Measurements from ENCODE around the gene TBC1D14. TPM values are rescaled to one million over a fixed set of nuclear protein-coding genes. Genes with fewer than 3 reads are reported as not detected.

Gene TBC1D14
- total RNA-seq, 1 donor: 34.0 TPM

- no peak for DNase-seq (ENCODE audit: low read depth)
- no peak for TF ChIP-seq CTCF (IDR thresholded peaks at IDR 0.05; ENCODE audit: insufficient read depth, low read length)
- H3K4me3 ChIP-seq (ENCODE audit: low read depth, low read length): no peak overlapping the region
These were observed 36.9 kb downstream of the TBC1D14 start for GRCh38 chr4:6946497-6946896.

- no peak for DNase-seq (ENCODE audit: low read depth)
- no peak for TF ChIP-seq CTCF (IDR thresholded peaks at IDR 0.05; ENCODE audit: insufficient read depth, low read length)
- H3K4me3 ChIP-seq (ENCODE audit: low read depth, low read length): no peak overlapping the region
These were observed 38.5 kb downstream of the TBC1D14 start for GRCh38 chr4:6948134-6948460.

GRCh38 chr4:6951880-6952381 lies 42.3 kb downstream of the TBC1D14 start:
- TF ChIP-seq CTCF (IDR thresholded peaks at IDR 0.05; ENCODE audit: insufficient read depth, low read length): no peak
- DNase-seq (ENCODE audit: low read depth): no peak
- no peak overlapping the region for H3K4me3 ChIP-seq (ENCODE audit: low read depth, low read length)

DNA sequence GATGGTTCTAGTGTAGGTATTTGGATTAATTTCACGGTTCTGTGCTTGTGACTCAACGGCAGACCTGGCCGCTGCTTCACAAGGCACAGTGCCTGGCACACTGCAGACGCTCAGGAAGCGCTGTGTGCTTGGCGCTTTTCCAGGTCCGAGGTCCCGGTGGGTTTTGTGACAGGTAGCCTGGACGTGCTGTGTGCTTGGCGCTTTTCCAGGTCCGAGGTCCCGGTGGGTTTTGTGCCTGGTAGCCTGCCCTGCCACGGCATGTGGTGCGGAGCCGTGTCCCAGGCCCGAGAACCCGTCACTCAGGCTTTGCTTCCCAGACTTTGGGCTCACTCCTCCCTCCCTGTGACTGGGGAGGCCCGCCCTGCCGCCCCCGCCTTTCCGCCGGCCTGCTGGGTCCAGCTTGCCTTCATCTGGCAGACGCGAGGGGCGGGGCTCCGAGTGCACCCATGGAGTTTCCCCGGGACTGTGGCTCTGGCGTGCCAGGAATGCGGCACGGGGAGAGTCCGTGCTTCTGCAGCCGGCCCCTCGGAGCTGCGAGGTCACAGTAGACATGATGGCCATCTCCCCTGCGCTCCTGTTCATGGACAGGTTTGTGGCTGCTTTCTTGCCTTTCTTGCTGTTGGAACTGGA lies 44.2 kb downstream of the TBC1D14 start:
- no peak for TF ChIP-seq CTCF (IDR thresholded peaks at IDR 0.05; ENCODE audit: insufficient read depth, low read length)
- peak overlapping the region; percentile 53 for H3K4me3 ChIP-seq (ENCODE audit: low read depth, low read length)
- DNase-seq (ENCODE audit: low read depth): peak; percentile 69

DNA sequence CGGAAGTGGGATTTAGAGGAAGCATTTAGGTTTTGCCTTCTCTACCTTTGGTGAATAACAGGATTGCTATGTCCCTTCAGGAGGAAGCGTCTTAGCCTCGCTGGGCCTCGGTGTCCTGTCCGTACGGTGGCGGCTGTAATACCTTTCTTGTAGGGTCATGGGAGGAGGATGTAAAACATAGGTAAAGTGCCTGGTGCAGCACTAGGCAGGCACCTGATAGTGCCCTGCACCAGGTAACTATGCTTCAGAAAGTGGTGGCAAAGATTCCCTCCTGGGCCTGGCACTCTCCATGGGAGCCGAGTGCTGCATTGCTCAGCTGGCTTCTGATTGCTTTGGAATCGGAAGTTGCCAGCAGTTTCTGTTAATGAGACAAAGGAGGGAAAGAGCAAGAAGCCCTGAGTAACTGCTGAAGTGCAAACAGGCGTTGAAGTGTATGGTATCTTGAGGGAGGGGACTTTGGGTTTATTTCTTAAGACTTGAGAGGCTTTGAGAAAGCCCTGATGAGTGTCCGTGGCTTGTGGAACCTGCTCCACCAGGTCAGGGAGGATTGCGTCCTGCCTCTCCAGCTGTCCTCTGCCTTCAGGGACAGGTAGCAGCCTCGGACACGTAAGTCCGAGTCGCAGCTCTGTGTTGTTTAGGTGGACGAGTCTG lies 45.8 kb downstream of the TBC1D14 start:
- no peak for TF ChIP-seq CTCF (IDR thresholded peaks at IDR 0.05; ENCODE audit: insufficient read depth, low read length)

GRCh38 chr4:6956087-6956433 lies 46.4 kb downstream of the TBC1D14 start:
- no peak for TF ChIP-seq CTCF (IDR thresholded peaks at IDR 0.05; ENCODE audit: insufficient read depth, low read length)
- no peak for DNase-seq (ENCODE audit: low read depth)
- no peak overlapping the region for H3K4me3 ChIP-seq (ENCODE audit: low read depth, low read length)

More for the DNA sequence above, 45.8 kb downstream of the TBC1D14 start:
- H3K4me3 ChIP-seq (ENCODE audit: low read depth, low read length): no peak overlapping the region
- no peak for DNase-seq (ENCODE audit: low read depth)

All from fibroblast of the aortic adventitia (primary cell).